K562 (cell line): ENCODE results near the gene POLR1A. TPM values are rescaled to one million over a fixed set of nuclear protein-coding genes. Genes with fewer than 3 reads are reported as not detected.

Source experiments
- ATAC-seq: fragments of 200-7000 bp; cut with Tn5 transposase; 3 replicates; pipeline ENCODE4 v1.9.1; 2020; ENCODE audit warnings: moderate library complexity
- BruUV-seq: library from RNA; stranded (reverse); fragments of 400-500 nt; replicated peaks from 2 replicates; lab custom pipeline; 2021; lab: Mats Ljungman, UMichigan
- CTCF ChIA-PET: fragments of 300-600 bp; formaldehyde crosslinking; extraction: SDS; loops from one replicate; lab custom pipeline; 2021; ENCODE audit warnings: low intra/inter-chr PET ratio; lab: Yijun Ruan, JAX
- POLR2A ChIA-PET: fragments of 300-600, 350-650 bp; sonication (Branson Sonifier 250); formaldehyde crosslinking; extraction: SDS; loops from one replicate; lab custom pipeline; 2021; ENCODE audit warnings: antibody characterized with exemption, inconsistent platforms; lab: Yijun Ruan, JAX
- DNase-seq, 4 experiments: peaks; one replicate each; pipeline versions ENCODE4 v3.0.0 to v3.0.0-alpha.2; 2011 to 2018; ENCODE audit warnings: low spot score in 3 of 4, mixed read lengths in 3 of 4; ENCODE audit errors: extremely low read depth in 1 of 4
- FAIRE-seq: peaks from 2 replicates; lab custom pipeline; 2011; peaks lifted over from hg19 to GRCh38; lab: Jason Lieb, UNC
- H2AFZ ChIP-seq: 2 replicates; pipeline ENCODE4 v1.6.0; 2011; ENCODE audit warnings: low read depth, low read length, control low read depth, inconsistent platforms
- H3K27ac ChIP-seq: fragments of 200-600 bp; 3 replicates; pipeline ENCODE4 v1.8.0; 2011; ENCODE audit warnings: low read depth, mild to moderate bottlenecking, control low read depth, inconsistent platforms, low read length, moderate library complexity, mixed read lengths; ENCODE audit errors: extremely low read depth
- H3K27me3 ChIP-seq, 2 experiments: fragments of 300-600 bp in 1 of 2; 2 replicates in 1 of 2; 3 replicates in 1 of 2; pipeline versions ENCODE4 v1.6.0 to v1.8.0; 2011; ENCODE audit warnings: inconsistent platforms in 2 of 2, low read length in 2 of 2, mild to moderate bottlenecking in 1 of 2, mixed read lengths in 1 of 2, moderate library complexity in 1 of 2; ENCODE audit not compliant: control insufficient read depth in 2 of 2, insufficient read depth in 2 of 2
- H3K36me3 ChIP-seq: fragments of 300-600 bp; 3 replicates; pipeline ENCODE4 v1.8.0; 2011; ENCODE audit warnings: mild to moderate bottlenecking, low read length, inconsistent platforms; ENCODE audit not compliant: control insufficient read depth, insufficient read depth
- H3K4me1 ChIP-seq, 2 experiments: fragments of 200-600 bp in 1 of 2; replicated peaks in 1 of 2; 2 replicates in 1 of 2; 3 replicates in 1 of 2; pipeline versions ENCODE4 v1.5.1 to v1.8.0; 2011; ENCODE audit warnings: inconsistent platforms in 2 of 2, low read length in 2 of 2, mild to moderate bottlenecking in 1 of 2, mixed read lengths in 1 of 2, moderate library complexity in 1 of 2; ENCODE audit not compliant: control insufficient read depth in 2 of 2, insufficient read depth in 2 of 2
- H3K4me2 ChIP-seq: 2 replicates; pipeline ENCODE4 v1.6.1; 2011; ENCODE audit warnings: low read length, control low read depth, inconsistent platforms, mixed read lengths; ENCODE audit not compliant: insufficient read depth
- H3K4me3 ChIP-seq: fragments of 200-600 bp; sonication (generic), shearing (Covaris generic); 2 replicates; pipeline ENCODE4 v1.5.1; 2016; ENCODE audit warnings: control low read depth, inconsistent platforms
- H3K79me2 ChIP-seq: fragments of 200-600 bp; 3 replicates; pipeline ENCODE4 v1.8.0; 2011; ENCODE audit warnings: low read length, inconsistent platforms; ENCODE audit not compliant: control insufficient read depth, insufficient read depth
- H3K9ac ChIP-seq, 2 experiments: 2 replicates each; pipeline versions ENCODE4 v1.6.0 to v1.6.1; 2011; ENCODE audit warnings: low read depth in 2 of 2, low read length in 2 of 2, control low read depth in 1 of 2, inconsistent platforms in 1 of 2, mild to moderate bottlenecking in 1 of 2, mixed read lengths in 1 of 2; ENCODE audit not compliant: insufficient read depth in 1 of 2
- H3K9me1 ChIP-seq: one replicate; pipeline ENCODE4 v1.6.0; 2011; ENCODE audit warnings: inconsistent platforms, mild to moderate bottlenecking, low read length, moderate library complexity; ENCODE audit not compliant: control insufficient read depth, insufficient read depth
- H3K9me3 ChIP-seq: replicated peaks from 2 replicates; pipeline ENCODE4 v1.5.1; 2011; ENCODE audit warnings: low read depth, low read length, inconsistent platforms; ENCODE audit not compliant: control insufficient read depth, insufficient read depth
- H4K20me1 ChIP-seq: replicated peaks from 2 replicates; pipeline ENCODE4 v1.6.1; 2011; ENCODE audit warnings: low read length, inconsistent platforms, mixed read lengths; ENCODE audit not compliant: control insufficient read depth, insufficient read depth
- CC2D1A ChIP-seq: fragments of 450-650 bp; IDR thresholded peaks from 2 replicates; pipeline ENCODE4 v1.6.1; 2017; ENCODE audit warnings: mild to moderate bottlenecking
- GTF2B ChIP-seq: IDR thresholded peaks from 2 replicates; pipeline ENCODE4 v1.6.1; 2011; ENCODE audit not compliant: insufficient read length; ENCODE audit errors: extremely low read depth
- HDGF ChIP-seq: fragments of 450-650 bp; IDR thresholded peaks from 2 replicates; pipeline ENCODE4 v1.6.1; 2016
- NFYB ChIP-seq: IDR thresholded peaks from 2 replicates; pipeline ENCODE4 v1.6.1; 2011; ENCODE audit warnings: mild to moderate bottlenecking, moderate library complexity; ENCODE audit not compliant: insufficient read length; ENCODE audit errors: extremely low read depth
- PATZ1 ChIP-seq: fragments of 250-450 bp; sonication (Bioruptor Pico); IDR thresholded peaks from 2 replicates; pipeline ENCODE4 v1.5.0; 2020; ENCODE audit warnings: mild to moderate bottlenecking, borderline replicate concordance
- POU5F1 ChIP-seq: fragments of 150-350 bp; IDR thresholded peaks from 2 replicates; pipeline ENCODE4 v1.6.1; 2014; ENCODE audit warnings: borderline replicate concordance, low read length, low read depth, mild to moderate bottlenecking; ENCODE audit not compliant: partially characterized antibody
- SRSF9 ChIP-seq: fragments of 200-400 bp; formaldehyde crosslinking; IDR thresholded peaks from 2 replicates; pipeline ENCODE4 v1.6.1; 2017; ENCODE audit warnings: low read depth, low read length, borderline replicate concordance
- TCF7L2 ChIP-seq: fragments of 150-350 bp; IDR thresholded peaks from 2 replicates; pipeline ENCODE4 v1.6.1; 2016; ENCODE audit warnings: low read depth, mild to moderate bottlenecking, low read length, moderate library complexity
- ZNF143 ChIP-seq: sonication (generic); formaldehyde crosslinking; IDR thresholded peaks from 2 replicates; pipeline ENCODE4 v1.9.0; 2022; ENCODE audit warnings: mild to moderate bottlenecking, missing genetic modification reagents
- ZNF316 ChIP-seq: fragments of 450-650 bp; IDR thresholded peaks from 2 replicates; pipeline ENCODE4 v1.6.1; 2016
- ZNF354B ChIP-seq: fragments of 250-450 bp; sonication (Bioruptor Pico); IDR thresholded peaks from 2 replicates; pipeline ENCODE4 v1.4.0; 2020
- WGBS: fragments of 100-300 bp; shearing (Covaris generic); methylation state at CpG from one replicate; pipeline ENCODE4 v1.1.6; 2016; ENCODE audit warnings: low coverage, mixed read lengths; ENCODE audit not compliant: insufficient coverage; ENCODE audit errors: missing lambda C conversion rate; 5-methylcytosine and 5-hydroxymethylcytosine counted together
- in situ Hi-C: fragments of 300-500 bp; cut with MboI; formaldehyde crosslinking; loops from 4 replicates; pipeline ENCODE4 v1.15.0; 2018; ENCODE audit warnings: inconsistent platforms, mixed read lengths
- intact Hi-C: fragments of 100-400 bp; cut with micrococcal nuclease; formaldehyde crosslinking; loops from 2 replicates; pipeline ENCODE4 v1.14.2; 2022
- polyA plus RNA-seq, 8 experiments: library from polyadenylated mRNA; depleted of rRNA in 4 of 8; stranded (reverse) in 5 of 8; unstranded in 3 of 8; fragments of >200 nt; fragmentation: Nextera tagmentation in 2 of 8; fragmentation: Illumina TruSeq in 1 of 8; extraction: Ambion mirVana in 2 of 8; extraction: Trizol in 1 of 8; gene quantifications; 2 replicates each; pipeline versions ENCODE4 v1.2.1 to v1.2.3, GENCODE V29; 2011 to 2014; ENCODE audit warnings: inconsistent platforms in 1 of 8, missing spikeins in 1 of 8
- total RNA-seq, 7 experiments: library from RNA; depleted of rRNA in 6 of 7; stranded (reverse); fragments of >200 nt in 6 of 7; fragmentation: Illumina TruSeq in 2 of 7; extraction: Trizol in 2 of 7; gene quantifications; 2 replicates each; pipeline versions ENCODE4 v1.2.1 to v1.2.3, GENCODE V29; 2011 to 2021; ENCODE audit warnings: low replicate concordance in 1 of 7
- TF ChIP-seq, protein P1 (sequence below): fragments of 450-650 bp; IDR thresholded peaks from 2 replicates; pipeline ENCODE4 v1.7.0; 2016; ENCODE audit warnings: borderline replicate concordance

The POLR1A gene
- total and polyA plus RNA-seq, 9 of the 15 experiments (the other 6 are each of a cell fraction or from before 2014, with no cell fraction given) = 3.0 to 72.1 (median 21.8) TPM

GRCh38 chr2:85975581-85975980, 130.1 kb downstream of the POLR1A start:
- Histone ChIP-seq H3K9ac (no peak overlapping the region; a peak in 1 of 4 replicates), H3K79me2 (no peaks in the 10 kb centered on the region), H3K4me2 (no peak overlapping the region), H3K4me1 (peaks cover 0 to 3% of the 10 kb centered on the region in 2 experiments; a peak in 2 of 5 replicates), H3K9me3 (peaks cover 5% of the 10 kb centered on the region), H4K20me1 (no peaks in the 10 kb centered on the region), H3K27ac (no peak overlapping the region), H2AFZ (0 out of 2 replicates have a peak overlapping the region, but pooled peaks have one; percentile 2), H3K36me3 (no peaks in the 10 kb centered on the region), H3K27me3 (no peaks in the 10 kb centered on the region), H3K9me1 (no peaks in the 10 kb centered on the region), H3K4me3 (no peak overlapping the region)
- TF ChIP-seq CC2D1A (no peak), GTF2B (no peak), ZNF143 (CRISPR knock-in tag) (no peak), NFYB (no peak), POU5F1 (no peak), ZNF354B (no peak), SRSF9 (no peak), PATZ1 (no peak), TCF7L2 (no peak), HDGF (no peak), ZNF316 (no peak)
- TF ChIP-seq, protein P1, sequence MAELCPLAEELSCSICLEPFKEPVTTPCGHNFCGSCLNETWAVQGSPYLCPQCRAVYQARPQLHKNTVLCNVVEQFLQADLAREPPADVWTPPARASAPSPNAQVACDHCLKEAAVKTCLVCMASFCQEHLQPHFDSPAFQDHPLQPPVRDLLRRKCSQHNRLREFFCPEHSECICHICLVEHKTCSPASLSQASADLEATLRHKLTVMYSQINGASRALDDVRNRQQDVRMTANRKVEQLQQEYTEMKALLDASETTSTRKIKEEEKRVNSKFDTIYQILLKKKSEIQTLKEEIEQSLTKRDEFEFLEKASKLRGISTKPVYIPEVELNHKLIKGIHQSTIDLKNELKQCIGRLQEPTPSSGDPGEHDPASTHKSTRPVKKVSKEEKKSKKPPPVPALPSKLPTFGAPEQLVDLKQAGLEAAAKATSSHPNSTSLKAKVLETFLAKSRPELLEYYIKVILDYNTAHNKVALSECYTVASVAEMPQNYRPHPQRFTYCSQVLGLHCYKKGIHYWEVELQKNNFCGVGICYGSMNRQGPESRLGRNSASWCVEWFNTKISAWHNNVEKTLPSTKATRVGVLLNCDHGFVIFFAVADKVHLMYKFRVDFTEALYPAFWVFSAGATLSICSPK = no peak
- intact Hi-C loops (no loop called here), in situ Hi-C loops (no loop called here)
- no peak for FAIRE-seq
- 39% methylated on average over 4 of the region's 4 CpGs for WGBS
- ChIA-PET POLR2A (no interaction called here), CTCF (no interaction called here)
- no peak; the same call in 2 of the 3 replicates for ATAC-seq
- no peak for DNase-seq
- BruUV-seq = no TSS peak
